IPS-NIHi7 (cell line): ENCODE results near the gene PDCD4.
"Not testable (repeated sequence)": the region's sequence is repeated elsewhere in the genome, so short reads cannot be mapped to it uniquely, and the experiment has no call there.

Experiments used
- DNase-seq: peaks from one replicate; pipeline ENCODE4 v3.0.0; 2012; ENCODE audit warnings: mixed read lengths; ENCODE audit errors: extremely low spot score

PDCD4 gene

DNA sequence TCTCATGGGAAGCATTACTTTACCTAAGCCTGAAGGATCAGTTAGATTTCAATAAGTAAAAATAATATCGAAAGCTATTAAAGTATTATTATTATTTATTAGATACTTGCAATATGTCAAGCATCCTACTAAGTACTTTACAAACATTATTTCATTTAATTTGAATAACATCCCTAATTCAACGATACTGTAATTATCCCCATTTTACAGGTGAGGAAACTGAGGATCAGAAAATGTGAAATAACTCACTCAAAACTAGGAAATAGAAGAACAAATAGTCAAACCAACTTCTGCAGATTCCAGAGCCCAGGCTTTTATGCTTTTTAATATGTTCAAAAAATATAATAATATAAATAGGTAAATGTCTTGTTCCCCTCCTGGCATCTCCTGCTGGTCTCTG is 10.3 kb upstream of the PDCD4 start:
- DNase-seq = no peak

- DNase-seq = no peak
Measured at GRCh38 chr10:110861930-110862649, 9.6 kb upstream of the PDCD4 start.

GRCh38 chr10:110862961-110863360 is 8.8 kb upstream of the PDCD4 start:
- DNase-seq = no peak

DNA sequence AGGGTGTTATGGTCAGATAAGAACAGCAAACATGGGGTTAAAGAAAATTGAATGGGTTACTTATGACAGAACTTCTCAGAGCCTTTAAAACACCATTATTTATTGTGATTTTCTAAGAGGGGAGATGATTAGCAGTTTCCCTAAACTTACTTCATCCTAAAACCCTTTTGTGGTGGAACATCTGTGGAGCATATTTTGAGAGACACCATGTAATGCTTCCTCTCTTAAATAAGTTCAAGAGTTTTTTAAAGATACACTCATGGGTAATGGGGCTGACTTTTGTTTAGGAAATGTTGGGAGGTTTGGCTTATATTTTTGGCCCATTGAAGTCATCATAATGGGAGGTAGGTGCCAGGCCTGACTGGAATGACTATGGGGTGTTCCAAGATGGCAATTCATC is 8.4 kb upstream of the PDCD4 start:
- DNase-seq = no peak

GRCh38 chr10:110863956-110864355 is 7.8 kb upstream of the PDCD4 start:
- no peak for DNase-seq

- no peak for DNase-seq
Measured at GRCh38 chr10:110864662-110865140, 7.0 kb upstream of the PDCD4 start.

GRCh38 chr10:110865186-110865808 is 6.4 kb upstream of the PDCD4 start:
- no peak for DNase-seq

- no peak for DNase-seq
Measured at GRCh38 chr10:110865809-110866482, 5.8 kb upstream of the PDCD4 start.

- DNase-seq = not testable (repeated sequence)
Measured at GRCh38 chr10:110867011-110867806, 4.5 kb upstream of the PDCD4 start.

GRCh38 chr10:110867807-110868465 is 3.8 kb upstream of the PDCD4 start:
- no peak for DNase-seq

DNA sequence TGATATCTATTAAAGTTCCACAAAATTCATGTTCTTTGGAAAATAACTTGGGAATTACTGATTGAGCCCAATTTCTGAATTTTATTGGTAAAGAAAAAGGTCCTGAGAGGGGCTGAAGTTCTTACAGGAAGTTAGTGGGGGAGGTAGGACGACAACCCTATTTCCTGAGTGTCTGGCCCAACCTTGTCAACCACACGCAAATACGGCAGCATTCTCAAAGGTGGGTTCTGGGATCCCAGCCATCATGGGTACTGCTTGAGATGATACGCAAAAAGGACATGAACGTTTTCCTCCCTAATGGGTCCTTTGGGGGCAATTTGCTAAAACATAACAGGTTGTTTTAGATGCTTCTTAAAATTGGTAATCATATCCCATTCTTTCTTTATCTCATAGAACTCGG is 2.7 kb upstream of the PDCD4 start:
- no peak for DNase-seq

GRCh38 chr10:110870823-110871297 is 868 bp upstream of the PDCD4 start:
- DNase-seq = no peak

- peak; percentile 68 for DNase-seq
Measured at GRCh38 chr10:110872145-110872983, 636 bp downstream of the PDCD4 start.

- no peak for DNase-seq
Measured at GRCh38 chr10:110872984-110873923, 1.5 kb downstream of the PDCD4 start.

- no peak for DNase-seq
Measured at GRCh38 chr10:110873951-110874350, 2.2 kb downstream of the PDCD4 start.

DNA sequence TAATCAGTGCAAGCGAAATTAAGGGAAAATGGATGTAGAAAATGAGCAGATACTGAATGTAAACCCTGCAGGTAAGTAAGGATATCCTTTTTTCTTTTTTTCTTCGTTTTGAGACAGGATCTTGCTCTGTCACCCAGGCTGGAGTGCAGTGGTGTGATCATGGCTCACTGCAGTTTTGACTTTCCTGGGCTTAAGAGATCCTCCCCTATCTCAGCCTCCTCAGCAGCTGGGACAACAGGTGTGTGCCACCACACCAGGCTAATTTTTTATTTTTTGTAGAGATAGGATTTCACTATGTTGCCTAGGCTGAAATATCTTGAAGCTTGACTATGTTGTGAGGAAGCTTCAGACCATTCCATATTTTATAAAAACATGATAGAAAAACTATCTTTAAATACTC is 4.3 kb downstream of the PDCD4 start:
- DNase-seq = no peak

GRCh38 chr10:110876788-110877187 is 5.1 kb downstream of the PDCD4 start:
- DNase-seq = no peak

- DNase-seq = no peak
Measured at GRCh38 chr10:110880012-110880411, 8.3 kb downstream of the PDCD4 start.

- no peak for DNase-seq
Measured at GRCh38 chr10:110881247-110881646, 9.5 kb downstream of the PDCD4 start.
